A673 (cell line): ENCODE results near the gene RPL19. TPM values are rescaled to one million over a fixed set of nuclear protein-coding genes. Genes with fewer than 3 reads are reported as not detected.
A peak's percentile ranks its signal among the peaks of the same experiment; 100 is the strongest.

ENCODE experiments used
- BruUV-seq: library from RNA; stranded (reverse); fragments of 400-500 nt; replicated peaks from 2 replicates; lab custom pipeline; 2021; lab: Mats Ljungman, UMichigan
- CTCF ChIA-PET: fragments of 300-600 bp; sonication (Branson Sonifier 250); formaldehyde crosslinking; loops from one replicate; lab custom pipeline; 2022; ENCODE audit warnings: antibody characterized with exemption; lab: Charles Lee
- POLR2A ChIA-PET: fragments of 300-600 bp; sonication (Branson Sonifier 250); formaldehyde crosslinking; loops from one replicate; lab custom pipeline; 2022; ENCODE audit warnings: antibody characterized with exemption; ENCODE audit not compliant: low non-redundant PET; lab: Charles Lee
- DNase-seq: peaks from one replicate; pipeline ENCODE4 v3.0.0-alpha.2; 2015; ENCODE audit warnings: low spot score
- H3K27ac ChIP-seq: fragments of 200-600 bp; sonication (generic); 2 replicates; pipeline ENCODE4 v1.5.1; 2016; ENCODE audit warnings: mixed run types, low read depth, mild to moderate bottlenecking, mixed read lengths, antibody characterized with exemption, low read length; ENCODE audit not compliant: poor library complexity, severe bottlenecking
- H3K27me3 ChIP-seq: fragments of 200-600 bp; sonication (generic); replicated peaks from 2 replicates; pipeline ENCODE4 v1.6.1; 2017; ENCODE audit warnings: mixed run types, low read depth, mild to moderate bottlenecking, mixed read lengths, antibody characterized with exemption, low read length; ENCODE audit not compliant: insufficient read depth, poor library complexity
- H3K36me3 ChIP-seq: fragments of 200-600 bp; sonication (generic); 2 replicates; pipeline ENCODE4 v1.6.1; 2016; ENCODE audit warnings: mixed run types, mild to moderate bottlenecking, mixed read lengths, antibody characterized with exemption, low read length; ENCODE audit not compliant: insufficient read depth, poor library complexity, severe bottlenecking
- H3K4me1 ChIP-seq: fragments of 200-600 bp; sonication (generic); 2 replicates; pipeline ENCODE4 v1.6.1; 2017; ENCODE audit warnings: mixed run types, mild to moderate bottlenecking, mixed read lengths, antibody characterized with exemption, low read length; ENCODE audit not compliant: insufficient read depth, poor library complexity, severe bottlenecking
- H3K4me3 ChIP-seq: fragments of 200-600 bp; sonication (generic); 2 replicates; pipeline ENCODE4 v1.5.1; 2016; ENCODE audit warnings: low read depth, mixed run types, mild to moderate bottlenecking, mixed read lengths, low read length; ENCODE audit not compliant: poor library complexity, severe bottlenecking
- H3K9me3 ChIP-seq: fragments of 200-600 bp; sonication (generic); 2 replicates; pipeline ENCODE4 v1.6.1; 2016; ENCODE audit warnings: mixed run types, low read depth, mild to moderate bottlenecking, mixed read lengths, antibody characterized with exemption, low read length; ENCODE audit not compliant: poor library complexity, severe bottlenecking
- EZH2 ChIP-seq: fragments of 200-600 bp; sonication (generic); IDR thresholded peaks from 2 replicates; pipeline ENCODE4 v1.6.1; 2017; ENCODE audit warnings: borderline replicate concordance, low read depth, mild to moderate bottlenecking, mixed read lengths, antibody characterized with exemption, low read length; ENCODE audit not compliant: poor library complexity, severe bottlenecking
- intact Hi-C: fragments of 100-400 bp; cut with micrococcal nuclease; formaldehyde crosslinking; loops from one replicate; pipeline ENCODE4 v1.10.0; 2022; ENCODE audit not compliant: unreplicated experiment
- total RNA-seq: library from RNA; stranded (reverse); gene quantifications from 2 replicates; pipeline ENCODE4 v1.2.3, GENCODE V29; 2021
- TF ChIP-seq, protein P1 (sequence below): fragments of 300-800, 200-600 bp; sonication (generic); conservative IDR thresholded peaks from 2 replicates; pipeline ENCODE4 v1.5.1; 2017; ENCODE audit warnings: low read depth, mild to moderate bottlenecking, antibody characterized with exemption, low read length, moderate library complexity, mixed read lengths

Gene RPL19
- total RNA-seq, 1 experiment from 2014 or later, result 950 TPM

DNA sequence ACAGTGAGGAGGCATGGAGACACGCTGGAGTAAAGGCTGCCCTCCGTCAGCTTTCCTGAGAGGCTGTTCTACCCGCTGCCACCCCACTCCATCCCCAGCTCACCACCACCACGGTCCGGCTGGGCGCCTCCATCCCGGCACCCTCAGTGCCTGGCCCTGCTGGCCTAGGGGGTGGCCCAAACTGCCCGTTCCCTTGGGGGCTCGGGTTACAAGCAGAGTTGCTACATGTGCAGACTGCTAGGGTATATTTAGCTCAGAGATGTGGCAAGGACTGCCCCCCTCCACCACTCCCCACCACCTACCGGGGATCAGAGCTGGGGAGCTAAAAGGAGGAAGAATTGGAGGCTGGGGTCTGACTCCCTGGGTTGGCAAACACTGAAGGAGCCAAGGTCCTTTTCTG lies 6.7 kb upstream of the RPL19 start:
- intact Hi-C loops, result no loop called here
- Histone ChIP-seq H3K4me3 (no peak overlapping the region), H3K4me1 (peaks cover 21% of the 10 kb centered on the region), H3K36me3 (peaks cover 3% of the 10 kb centered on the region), H3K27me3 (no peaks in the 10 kb centered on the region), H3K9me3 (no peaks in the 10 kb centered on the region), H3K27ac (no peak overlapping the region)
- TF ChIP-seq, protein P1, sequence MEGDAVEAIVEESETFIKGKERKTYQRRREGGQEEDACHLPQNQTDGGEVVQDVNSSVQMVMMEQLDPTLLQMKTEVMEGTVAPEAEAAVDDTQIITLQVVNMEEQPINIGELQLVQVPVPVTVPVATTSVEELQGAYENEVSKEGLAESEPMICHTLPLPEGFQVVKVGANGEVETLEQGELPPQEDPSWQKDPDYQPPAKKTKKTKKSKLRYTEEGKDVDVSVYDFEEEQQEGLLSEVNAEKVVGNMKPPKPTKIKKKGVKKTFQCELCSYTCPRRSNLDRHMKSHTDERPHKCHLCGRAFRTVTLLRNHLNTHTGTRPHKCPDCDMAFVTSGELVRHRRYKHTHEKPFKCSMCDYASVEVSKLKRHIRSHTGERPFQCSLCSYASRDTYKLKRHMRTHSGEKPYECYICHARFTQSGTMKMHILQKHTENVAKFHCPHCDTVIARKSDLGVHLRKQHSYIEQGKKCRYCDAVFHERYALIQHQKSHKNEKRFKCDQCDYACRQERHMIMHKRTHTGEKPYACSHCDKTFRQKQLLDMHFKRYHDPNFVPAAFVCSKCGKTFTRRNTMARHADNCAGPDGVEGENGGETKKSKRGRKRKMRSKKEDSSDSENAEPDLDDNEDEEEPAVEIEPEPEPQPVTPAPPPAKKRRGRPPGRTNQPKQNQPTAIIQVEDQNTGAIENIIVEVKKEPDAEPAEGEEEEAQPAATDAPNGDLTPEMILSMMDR, result no peak
- TF ChIP-seq EZH2, result no peak
- CTCF ChIA-PET, result no interaction called here
- no peak for DNase-seq
- BruUV-seq, result no TSS peak
- POLR2A ChIA-PET, result no interaction called here

DNA sequence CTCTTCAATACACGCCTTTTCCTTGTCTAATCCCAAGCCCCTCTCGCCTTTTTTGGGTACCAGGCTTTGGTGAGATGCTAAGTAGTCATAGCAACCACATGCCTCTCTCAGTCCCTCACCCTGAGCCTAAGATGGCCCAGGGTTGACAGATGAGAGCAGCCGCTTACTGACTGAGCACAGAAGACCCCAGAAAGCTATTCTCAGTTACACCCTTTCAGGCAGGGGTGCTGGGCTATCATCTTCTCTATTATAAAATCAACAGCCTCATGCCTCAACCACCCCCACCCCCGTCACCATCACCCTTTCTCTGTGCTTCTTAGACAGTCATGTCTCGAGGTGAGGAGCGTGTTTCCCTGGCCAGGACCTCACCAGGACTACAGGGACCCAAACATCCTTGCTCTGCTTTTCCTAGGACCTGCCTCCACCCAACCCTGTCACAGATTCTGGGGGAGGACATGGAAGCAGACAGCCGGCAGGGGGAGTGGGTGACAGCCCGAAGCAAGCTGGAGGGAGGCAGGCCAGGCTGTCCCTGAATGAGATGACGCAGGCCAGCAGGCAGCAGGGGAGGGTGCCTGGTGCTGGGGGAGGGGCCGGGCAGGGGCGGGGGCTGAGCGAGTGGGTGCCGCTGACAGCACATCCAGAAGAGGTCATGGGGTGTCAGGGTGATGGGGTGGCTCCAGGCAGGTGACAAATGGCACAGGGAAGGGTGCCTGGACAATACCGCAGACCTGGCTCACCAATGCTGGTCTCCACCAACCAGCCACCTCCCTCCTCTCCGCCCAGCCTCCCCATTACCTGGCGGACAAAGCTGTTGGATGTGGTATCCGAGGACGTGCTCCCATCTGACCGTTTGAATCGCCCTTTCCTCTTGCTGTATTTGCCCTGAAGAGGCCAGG lies 5.7 kb upstream of the RPL19 start:
- intact Hi-C loops, result no loop called here
- Histone ChIP-seq H3K9me3 (no peaks in the 10 kb centered on the region), H3K4me1 (peaks cover 22% of the 10 kb centered on the region), H3K36me3 (peaks cover 3% of the 10 kb centered on the region), H3K4me3 (no peak overlapping the region), H3K27me3 (no peaks in the 10 kb centered on the region), H3K27ac (no peak overlapping the region)
- BruUV-seq, result no TSS peak
- ChIA-PET CTCF (interaction anchor here (0.6 to 1.3 kb wide), 5 partner anchors 13 to 77 kb away, joined by 3 to 8 read pairs (median 6); no protein-coding TSS in a partner anchor), POLR2A (no interaction called here)
- TF ChIP-seq EZH2, result no peak
- TF ChIP-seq, protein P1, result peak; percentile 56
- DNase-seq, result peak; percentile 72

DNA sequence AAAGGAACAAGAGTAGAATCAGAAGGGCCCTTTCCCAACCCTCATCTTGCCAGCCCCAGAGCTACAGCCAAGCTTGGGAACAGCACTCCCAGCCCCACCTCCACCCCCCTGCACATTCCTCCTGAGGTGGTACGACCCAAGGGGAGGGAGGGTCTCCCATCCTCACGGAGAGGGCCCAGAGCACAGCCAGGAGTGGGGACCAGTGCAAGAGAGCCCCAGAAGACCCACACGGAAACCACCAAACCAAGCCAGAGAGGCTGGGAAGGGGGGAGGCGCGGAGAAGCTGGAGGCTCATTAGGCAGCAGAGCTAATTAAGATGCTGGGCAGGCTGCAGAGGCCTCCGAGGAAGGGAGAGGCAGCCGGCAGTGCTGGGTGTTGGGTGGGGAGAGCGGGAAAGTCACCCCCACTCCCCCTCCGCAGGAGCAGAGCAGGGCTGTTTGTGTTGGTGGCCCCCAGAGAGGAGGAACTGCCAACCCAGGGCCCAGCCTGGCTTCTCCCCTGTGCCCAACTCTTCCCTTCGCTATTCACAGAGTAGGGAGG lies 5.0 kb upstream of the RPL19 start:
- H3K27me3 ChIP-seq, result no peaks in the 10 kb centered on the region
- BruUV-seq, result no TSS peak
- DNase-seq, result no peak
- peaks cover 22% of the 10 kb centered on the region for H3K4me1 ChIP-seq
- CTCF ChIA-PET, result interaction anchor here (0.5 to 1.3 kb wide), 5 partner anchors 12 to 50 kb away, joined by 3 to 12 read pairs (median 6); no protein-coding TSS in a partner anchor
- H3K9me3 ChIP-seq, result no peaks in the 10 kb centered on the region
- H3K4me3 ChIP-seq, result no peak overlapping the region
- peaks cover 3% of the 10 kb centered on the region for H3K36me3 ChIP-seq
- intact Hi-C loops, result loop anchor here (5.0 kb wide), 1 partner anchor 42 kb away; no protein-coding TSS in a partner anchor
- no peak for TF ChIP-seq EZH2
- TF ChIP-seq, protein P1, result no peak
- no peak overlapping the region for H3K27ac ChIP-seq
- POLR2A ChIA-PET, result no interaction called here
